Brain pericyte (primary cell): ENCODE data around the gene ITFG1.

Experiments
- DNase-seq: peaks from one replicate; pipeline ENCODE4 v3.0.0-alpha.2; 2012; ENCODE audit warnings: low read depth, low spot score

ITFG1 gene

GRCh38 chr16:47109361-47109760 is 351.5 kb downstream of the ITFG1 start:
- no peak for DNase-seq
